ENCODE measurements around the gene CDK14. TPM values are rescaled to one million over a fixed set of nuclear protein-coding genes. Genes with fewer than 3 reads are reported as not detected.

CDK14 gene
- total and polyA plus RNA-seq, 10 of the 15 experiments (the other 5 are each of a cell fraction or from before 2014, with no cell fraction given), result 6.5 to 61.3 (median 24.2) TPM

- TF ChIP-seq TAF1 (IDR thresholded peaks at IDR 0.05; ENCODE audit: borderline replicate concordance, low read depth, low read length), result no peak
- TF ChIP-seq, protein P1, sequence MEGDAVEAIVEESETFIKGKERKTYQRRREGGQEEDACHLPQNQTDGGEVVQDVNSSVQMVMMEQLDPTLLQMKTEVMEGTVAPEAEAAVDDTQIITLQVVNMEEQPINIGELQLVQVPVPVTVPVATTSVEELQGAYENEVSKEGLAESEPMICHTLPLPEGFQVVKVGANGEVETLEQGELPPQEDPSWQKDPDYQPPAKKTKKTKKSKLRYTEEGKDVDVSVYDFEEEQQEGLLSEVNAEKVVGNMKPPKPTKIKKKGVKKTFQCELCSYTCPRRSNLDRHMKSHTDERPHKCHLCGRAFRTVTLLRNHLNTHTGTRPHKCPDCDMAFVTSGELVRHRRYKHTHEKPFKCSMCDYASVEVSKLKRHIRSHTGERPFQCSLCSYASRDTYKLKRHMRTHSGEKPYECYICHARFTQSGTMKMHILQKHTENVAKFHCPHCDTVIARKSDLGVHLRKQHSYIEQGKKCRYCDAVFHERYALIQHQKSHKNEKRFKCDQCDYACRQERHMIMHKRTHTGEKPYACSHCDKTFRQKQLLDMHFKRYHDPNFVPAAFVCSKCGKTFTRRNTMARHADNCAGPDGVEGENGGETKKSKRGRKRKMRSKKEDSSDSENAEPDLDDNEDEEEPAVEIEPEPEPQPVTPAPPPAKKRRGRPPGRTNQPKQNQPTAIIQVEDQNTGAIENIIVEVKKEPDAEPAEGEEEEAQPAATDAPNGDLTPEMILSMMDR (IDR thresholded peaks at IDR 0.05 in 2 of 3, conservative IDR thresholded peaks at IDR 0.05 in 1 of 3; ENCODE audit: control insufficient read depth in 2 of 3, extremely low read depth in 1 of 3, insufficient read depth in 1 of 3, low read depth in 3 of 3, low read length in 3 of 3), result no peak
- TF ChIP-seq PML (IDR thresholded peaks at IDR 0.05; ENCODE audit: low read length), result no peak
Measured at GRCh38 chr7:90945104-90945787, 349.1 kb downstream of the CDK14 start (continued).

- H2AFZ ChIP-seq (ENCODE audit: control insufficient read depth, low read depth, low read length), result no peak overlapping the region
- no peak overlapping the region for H3K4me3 ChIP-seq
- BruUV-seq (replicated peaks), result no TSS peak
- no peaks in the 10 kb centered on the region for H3K36me3 ChIP-seq (ENCODE audit: control insufficient read depth in 2 of 2, insufficient read depth in 2 of 2, low read length in 1 of 2)
- no peak for TF ChIP-seq EZH2 (IDR thresholded peaks at IDR 0.05; ENCODE audit: borderline replicate concordance, control insufficient read depth, low read depth, low read length)
- no peak for TF ChIP-seq BCL3 (IDR thresholded peaks at IDR 0.05; ENCODE audit: borderline replicate concordance, insufficient read depth, low read depth, low read length, poor library complexity, severe bottlenecking)
- TF ChIP-seq USF2 (IDR thresholded peaks at IDR 0.05; ENCODE audit: borderline replicate concordance, low read depth, low read length), result no peak
- no peak for TF ChIP-seq RAD21 (IDR thresholded peaks at IDR 0.05; ENCODE audit: insufficient read depth, low read depth, low read length)
- TF ChIP-seq CEBPB (IDR thresholded peaks at IDR 0.05; ENCODE audit: borderline replicate concordance in 1 of 2, low read depth in 2 of 2, low read length in 2 of 2), result no peak
- no peak for TF ChIP-seq PML (IDR thresholded peaks at IDR 0.05; ENCODE audit: low read length)
- no peak for TF ChIP-seq JUNB (IDR thresholded peaks at IDR 0.05)
- no peak for TF ChIP-seq IKZF2 (IDR thresholded peaks at IDR 0.05)
- FAIRE-seq (no peak), DNase-seq (ENCODE audit: low read depth, low spot score) (no peak), ATAC-seq (no peak)
- H3K9me3 ChIP-seq (replicated peaks; ENCODE audit: control insufficient read depth, insufficient read depth, low read length), result no peaks in the 10 kb centered on the region
- SMC1A ChIA-PET (ENCODE audit: uncharacterized antibody, unreplicated experiment), result interaction anchor here (1.3 to 5.7 kb wide), 4 partner anchors 13 to 88 kb away, joined by 4 to 37 read pairs (median 8); no protein-coding TSS in a partner anchor
- no peak overlapping the region for H3K27ac ChIP-seq (ENCODE audit: control insufficient read depth, insufficient read depth)
- no peaks in the 10 kb centered on the region for H3K27me3 ChIP-seq (replicated peaks in 1 of 2; ENCODE audit: control insufficient read depth in 2 of 2, insufficient read depth in 2 of 2, low read length in 1 of 2)
- peaks cover 9% of the 10 kb centered on the region; the same call in 1 of the 2 replicates for H3K4me1 ChIP-seq (ENCODE audit: control insufficient read depth, insufficient read depth, low read length)
- in situ Hi-C loops (cut with MboI), result no loop called here
- intact Hi-C loops (cut with micrococcal nuclease; ENCODE audit: unreplicated experiment), result no loop called here
- H3K4me2 ChIP-seq (ENCODE audit: control insufficient read depth, insufficient read depth), result no peak overlapping the region
- no peaks in the 10 kb centered on the region for H3K79me2 ChIP-seq (ENCODE audit: control insufficient read depth, insufficient read depth, low read length)
- POLR2A ChIA-PET, result no interaction called here
- CTCF ChIA-PET, result interaction anchor here (1.9 kb wide), 1 partner anchor 10 kb away, joined by 5 read pairs; no protein-coding TSS in a partner anchor
- no peak overlapping the region for H3K9ac ChIP-seq (ENCODE audit: control insufficient read depth, insufficient read depth, low read length)
- RAD21 ChIA-PET (ENCODE audit: unreplicated experiment), result interaction anchor here (1.8 kb wide), 1 partner anchor 14 kb away, joined by 5 read pairs; no protein-coding TSS in a partner anchor
- H4K20me1 ChIP-seq (ENCODE audit: control insufficient read depth, insufficient read depth), result no peaks in the 10 kb centered on the region
- 85% methylated on average over 10 of the region's 10 CpGs for WGBS (ENCODE audit: insufficient coverage, insufficient replicate concordance, low lambda C conversion rate, missing lambda C conversion rate)
Measured at GRCh38 chr7:90946730-90947501, 350.8 kb downstream of the CDK14 start.

Measured in GM12878 (cell line).